Medulla oblongata (tissue), 1 donor: ENCODE data around the gene RPTOR.

ENCODE experiments used
- DNase-seq: peaks from one replicate; pipeline ENCODE4 v3.0.0-alpha.2; 2015; ENCODE audit errors: extremely low spot score

Gene RPTOR

GRCh38 chr17:80980397-80981061 lies 435.9 kb downstream of the RPTOR start:
- no peak for DNase-seq

GRCh38 chr17:80981062-80981902 lies 436.6 kb downstream of the RPTOR start:
- no peak for DNase-seq

- DNase-seq = no peak
Measured at GRCh38 chr17:80981929-80982425, 437.3 kb downstream of the RPTOR start.

- no peak for DNase-seq
Measured at GRCh38 chr17:80982426-80982974, 437.9 kb downstream of the RPTOR start.

DNA sequence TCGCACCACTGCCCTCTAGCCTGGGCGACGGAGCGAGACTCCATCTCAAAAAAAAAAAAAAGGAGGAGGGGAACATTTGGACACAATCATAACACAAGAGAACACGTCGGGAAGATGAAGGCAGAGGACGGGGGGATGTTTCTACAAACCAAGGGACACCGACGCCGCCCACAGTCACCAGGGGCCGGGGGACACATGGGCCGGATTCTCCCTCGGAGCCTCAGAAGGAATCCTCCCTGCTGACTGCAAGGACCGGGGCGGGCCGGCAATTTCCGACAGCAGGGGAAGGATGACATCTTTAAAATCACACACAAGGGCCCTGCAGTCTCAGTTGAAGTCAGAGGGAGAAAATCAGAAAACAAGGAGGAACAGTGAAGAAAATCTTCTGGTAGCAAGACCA lies 438.9 kb downstream of the RPTOR start:
- no peak for DNase-seq

- peak; percentile 77 for DNase-seq
Measured at GRCh38 chr17:80984749-80985148, 440.1 kb downstream of the RPTOR start.

DNA sequence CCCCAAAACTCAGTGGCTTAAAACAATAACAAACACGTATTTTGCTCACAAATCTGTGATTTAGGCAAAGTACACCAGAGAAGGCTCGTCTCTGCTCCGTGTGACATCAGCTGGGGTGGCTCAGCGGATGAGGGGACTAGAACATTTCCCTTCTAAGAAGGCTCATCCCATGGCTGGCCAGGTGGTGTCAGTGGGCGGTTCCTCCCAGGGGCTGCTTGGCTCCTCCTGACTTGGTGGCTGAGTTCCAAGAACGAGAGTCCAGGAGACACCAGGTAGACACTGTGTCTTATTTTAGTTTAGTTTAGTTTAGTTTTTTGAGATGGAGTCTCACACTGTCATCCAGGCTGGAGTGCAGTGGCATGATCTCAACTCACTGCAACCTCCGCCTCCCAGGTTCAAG lies 441.4 kb downstream of the RPTOR start:
- DNase-seq = no peak

- peak; percentile 67 for DNase-seq
Measured at GRCh38 chr17:80986816-80987475, 442.3 kb downstream of the RPTOR start.

GRCh38 chr17:80987941-80988461 lies 443.4 kb downstream of the RPTOR start:
- DNase-seq = no peak

GRCh38 chr17:80989586-80989913 lies 444.9 kb downstream of the RPTOR start:
- no peak for DNase-seq

DNA sequence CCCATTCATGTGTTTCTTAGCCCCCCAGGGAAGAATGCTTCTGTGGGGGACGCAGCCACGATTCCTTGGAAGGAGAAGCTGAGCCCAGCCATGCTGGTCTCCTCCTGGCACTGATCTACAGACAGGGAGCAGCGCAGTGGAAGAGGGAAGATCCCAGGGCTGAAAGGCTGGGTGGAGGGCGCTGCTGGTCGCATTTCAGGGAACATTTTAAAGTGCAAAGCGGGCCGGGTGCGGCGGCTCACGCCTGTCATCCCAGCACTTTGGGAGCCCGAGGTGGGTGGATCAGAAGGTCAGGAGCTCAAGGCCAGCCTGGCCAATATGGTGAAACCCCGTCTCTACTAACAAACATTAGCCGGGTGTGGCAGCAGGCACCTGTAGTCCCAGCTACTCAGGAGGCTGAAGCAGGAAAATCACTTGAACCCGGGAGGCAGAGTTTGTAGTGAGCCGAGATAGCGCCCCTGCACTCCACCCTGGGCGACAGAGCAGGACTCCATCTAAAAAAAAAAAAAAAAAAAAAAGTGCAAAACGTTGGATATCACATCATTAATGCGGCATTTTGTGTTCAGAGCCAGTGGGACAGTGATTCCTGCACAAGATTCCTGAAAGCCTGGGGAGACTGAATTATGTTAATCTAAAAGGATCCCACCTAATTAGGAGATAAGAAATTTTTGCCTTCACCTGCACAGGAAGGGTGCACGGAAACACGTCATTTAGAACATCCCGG lies 446.4 kb downstream of the RPTOR start:
- DNase-seq = no peak

- DNase-seq = peak; percentile 70
Measured at GRCh38 chr17:80991645-80992076, 447.0 kb downstream of the RPTOR start, which contains the start of gene CHMP6. TSS of gene CHMP6 (plus strand) at chr17:80991841. CDS start at chr17:80991919, 78 bp downstream.

GRCh38 chr17:80992077-80992947 lies 447.7 kb downstream of the RPTOR start:
- no peak for DNase-seq

GRCh38 chr17:80992948-80993624 lies 448.4 kb downstream of the RPTOR start:
- DNase-seq = no peak

- no peak for DNase-seq
Measured at GRCh38 chr17:80995131-80995530, 450.5 kb downstream of the RPTOR start.

- DNase-seq = no peak
Measured at GRCh38 chr17:80996422-80997305, 452.0 kb downstream of the RPTOR start.

DNA sequence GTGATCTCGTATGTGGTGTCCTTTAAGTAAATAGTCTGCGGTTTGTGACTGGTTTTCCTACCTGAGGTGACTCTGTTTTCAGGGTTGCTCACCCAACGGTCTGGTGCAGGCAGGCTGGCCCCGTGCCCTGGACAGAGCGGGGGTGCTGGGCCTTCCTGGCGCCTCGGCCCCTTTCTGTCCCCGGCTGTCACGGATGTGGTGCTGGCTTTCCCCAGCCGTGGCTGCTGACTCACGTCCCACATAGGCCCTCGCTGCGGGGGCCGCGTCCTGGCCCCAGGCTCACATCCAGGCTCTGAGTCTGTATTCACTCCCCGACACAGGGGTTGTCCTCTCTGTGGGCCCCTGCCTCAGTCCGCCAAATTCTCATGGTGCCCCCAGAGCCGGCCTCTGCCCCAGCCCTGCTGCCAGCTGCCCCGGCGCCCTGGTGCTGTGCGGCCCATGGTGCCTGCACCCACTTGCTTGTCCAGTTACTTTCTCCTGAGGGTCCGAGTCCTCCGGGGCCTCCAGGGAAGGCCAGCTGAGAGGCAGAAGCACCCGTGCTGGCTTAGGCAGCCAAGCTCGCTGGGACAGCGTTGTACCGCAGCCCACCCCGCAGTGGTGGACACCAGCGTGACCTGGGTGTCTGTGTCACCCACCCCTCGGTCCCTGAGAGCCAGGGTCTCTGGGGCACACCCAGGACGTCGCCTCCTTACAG lies 452.9 kb downstream of the RPTOR start:
- DNase-seq = no peak
